GM18858 (cell line): ENCODE data around the gene GRK5.
"Not testable (repeated sequence)": the region's sequence is repeated elsewhere in the genome, so short reads cannot be mapped to it uniquely, and the experiment has no call there.

Source experiments
- ATAC-seq: cut with Tn5 transposase; IDR thresholded peaks from one replicate; pipeline ENCODE4 v1.9.1; 2021; ENCODE audit not compliant: unreplicated experiment

GRK5 gene

DNA sequence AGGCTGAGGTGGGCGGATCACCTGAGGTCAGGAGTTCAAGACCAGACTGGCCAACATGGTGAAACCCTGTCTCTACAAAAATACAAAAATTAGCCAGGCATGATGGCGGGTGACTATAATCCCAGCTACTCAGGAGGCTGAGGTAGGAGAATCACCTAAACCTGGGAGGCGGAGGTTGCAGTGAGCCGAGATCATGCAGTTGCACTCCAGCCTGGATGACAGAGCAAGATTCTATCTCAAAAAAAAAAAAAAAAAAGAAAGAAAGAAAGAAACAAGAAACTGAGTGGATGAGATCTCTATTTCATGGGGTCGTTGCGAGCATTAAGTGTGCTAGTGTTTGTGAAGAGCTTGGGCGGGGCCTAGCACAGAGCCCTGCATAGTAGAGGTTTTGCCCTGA, 65.0 kb downstream of the GRK5 start:
- ATAC-seq: not testable (repeated sequence)

DNA sequence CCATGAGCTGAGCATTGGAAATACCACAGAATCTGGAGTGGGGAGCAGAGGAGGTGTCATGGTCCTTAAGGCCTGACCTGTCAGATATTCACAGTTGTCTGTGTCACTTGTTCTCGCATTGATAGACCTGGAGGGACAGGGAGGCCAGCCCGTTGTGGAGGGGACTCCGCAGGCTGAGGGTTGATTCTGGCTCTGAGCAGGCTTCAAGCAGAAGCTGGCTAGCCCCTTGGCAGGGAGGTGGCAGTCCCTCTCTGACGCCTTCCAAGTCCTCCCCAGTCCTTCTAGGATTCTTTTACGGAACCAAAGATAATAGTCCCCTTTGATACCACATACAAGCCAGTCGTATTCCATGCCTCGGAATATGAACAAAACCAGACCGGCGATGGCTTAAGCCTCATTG, 65.4 kb downstream of the GRK5 start:
- ATAC-seq: no peak

DNA sequence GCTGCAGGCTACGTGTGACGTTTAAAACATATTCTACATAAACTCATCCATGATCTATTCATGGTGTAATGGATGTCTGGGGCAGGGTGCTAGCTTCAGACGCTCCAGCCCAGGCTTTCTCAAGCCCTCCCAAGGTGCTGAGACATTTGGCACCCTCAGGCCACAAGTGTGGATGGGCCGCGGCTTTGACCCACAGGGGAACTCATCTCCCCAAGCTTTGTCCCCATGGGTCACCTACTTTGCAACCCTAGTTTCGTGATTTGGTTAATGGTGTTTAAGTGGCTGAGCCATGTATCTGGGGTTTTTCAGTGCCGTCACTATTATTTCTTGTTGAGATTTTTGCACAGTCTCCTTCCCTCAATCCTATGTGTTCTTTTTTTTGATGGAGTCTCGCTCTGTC, 66.0 kb downstream of the GRK5 start:
- no peak for ATAC-seq

DNA sequence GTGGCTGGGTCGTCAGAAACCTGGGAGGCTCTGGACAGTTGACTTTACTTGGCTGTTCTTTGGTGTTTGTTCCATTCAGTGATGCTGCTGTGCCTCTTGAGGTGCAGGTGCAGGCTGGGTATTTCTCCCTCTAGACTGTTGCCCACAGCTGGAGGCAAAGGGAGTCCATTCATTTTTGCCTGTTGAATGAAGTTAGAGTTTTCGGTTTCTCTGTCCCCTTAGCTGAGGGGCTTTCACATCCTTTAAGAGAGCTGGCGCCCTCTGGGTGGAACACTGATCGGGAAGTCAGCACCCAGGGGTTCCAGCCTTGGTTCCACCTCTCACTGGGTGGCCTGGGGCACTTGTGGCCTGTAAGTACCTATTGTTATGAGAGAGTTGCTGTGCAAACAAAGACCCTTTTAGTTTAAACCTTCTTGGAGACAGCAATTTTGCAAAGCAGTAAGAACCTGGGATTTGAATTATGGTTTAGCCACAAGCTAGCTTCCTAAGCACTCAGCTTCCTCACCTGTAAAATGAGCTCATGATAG, 67.2 kb downstream of the GRK5 start:
- ATAC-seq: no peak

DNA sequence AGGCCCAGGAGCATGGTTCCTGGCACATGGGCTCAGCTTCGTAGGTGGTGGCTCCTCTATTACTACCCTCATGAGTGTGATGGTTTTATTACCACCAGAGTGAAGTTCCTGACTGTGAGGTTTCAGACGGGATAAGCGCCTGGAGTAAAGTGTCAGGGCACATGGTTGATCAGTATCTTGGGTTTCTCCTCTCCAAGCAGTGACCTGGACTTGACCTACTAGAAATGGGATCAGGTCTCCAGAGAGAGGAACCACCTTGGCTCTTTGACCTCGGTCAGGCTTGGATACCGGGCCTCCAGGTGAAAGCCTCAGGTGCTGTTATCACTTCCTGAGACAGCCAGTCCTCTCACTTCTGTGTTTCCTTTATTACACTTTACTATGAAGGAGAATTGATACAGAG, 67.7 kb downstream of the GRK5 start:
- ATAC-seq: no peak

DNA sequence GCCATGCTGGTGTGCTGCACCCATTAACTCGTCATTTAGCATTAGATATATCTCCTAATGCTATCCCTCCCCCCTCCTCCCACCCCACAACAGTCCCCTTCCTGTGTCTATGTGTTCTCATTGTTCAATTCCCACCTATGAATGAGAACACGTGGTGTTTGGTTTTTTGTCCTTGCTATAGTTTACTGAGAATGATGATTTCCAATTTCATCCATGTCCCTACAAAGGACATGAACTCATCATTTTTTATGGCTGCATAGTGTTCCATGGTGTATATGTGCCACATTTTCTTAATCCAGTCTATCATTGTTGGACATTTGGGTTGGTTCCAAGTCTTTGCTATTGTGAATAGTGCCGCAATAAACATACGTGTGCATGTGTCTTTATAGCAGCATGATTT, 68.8 kb downstream of the GRK5 start:
- not testable (repeated sequence) for ATAC-seq

DNA sequence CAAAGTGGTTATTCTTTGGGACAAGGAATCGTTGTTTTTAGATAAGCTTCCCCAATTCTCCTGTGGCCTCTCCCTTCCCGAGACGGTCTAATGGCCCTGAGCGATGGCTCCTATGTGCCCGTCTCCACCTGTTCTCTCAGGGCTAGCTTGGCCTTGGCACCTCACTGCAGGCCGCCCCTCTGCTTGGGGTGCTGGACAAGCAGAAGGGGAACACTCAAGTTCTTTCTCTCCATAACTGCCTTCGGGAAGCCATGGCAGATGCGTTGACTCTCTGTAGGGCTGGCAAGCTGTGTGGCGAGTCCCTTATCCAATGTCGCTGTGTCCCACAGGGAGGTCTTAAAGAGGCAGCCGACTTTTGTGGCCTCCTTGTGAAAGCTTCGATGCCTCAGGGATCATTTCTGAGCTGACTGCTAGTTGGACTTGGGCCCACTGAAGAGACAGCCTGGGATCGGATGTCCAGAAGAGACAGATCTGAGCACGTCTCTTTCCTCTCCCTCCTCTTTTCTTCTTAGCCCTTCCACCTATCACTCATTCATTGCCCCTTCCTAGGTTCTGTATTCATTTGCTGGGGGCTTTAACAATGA, 70.8 kb downstream of the GRK5 start:
- ATAC-seq: no peak

DNA sequence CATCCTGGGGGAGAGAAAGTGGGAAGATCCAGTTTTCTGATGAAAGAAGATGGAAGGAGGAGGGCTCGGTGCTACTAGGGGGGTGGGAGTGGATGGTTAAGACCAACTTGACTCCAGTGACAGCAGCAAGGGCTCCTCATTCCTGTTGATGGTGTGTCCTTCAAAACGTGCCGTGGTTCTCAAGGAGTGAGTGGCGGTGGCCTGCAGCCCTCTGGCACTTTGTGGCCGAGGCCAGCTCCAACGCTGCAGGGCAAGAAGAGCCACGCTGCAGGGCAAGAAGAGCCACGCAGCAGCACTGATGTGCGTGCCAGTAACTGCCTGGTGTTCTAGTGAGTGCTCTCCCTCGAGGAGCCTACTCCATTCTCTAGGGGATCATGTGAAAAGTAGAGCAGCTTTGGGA, 72.1 kb downstream of the GRK5 start:
- no peak for ATAC-seq

DNA sequence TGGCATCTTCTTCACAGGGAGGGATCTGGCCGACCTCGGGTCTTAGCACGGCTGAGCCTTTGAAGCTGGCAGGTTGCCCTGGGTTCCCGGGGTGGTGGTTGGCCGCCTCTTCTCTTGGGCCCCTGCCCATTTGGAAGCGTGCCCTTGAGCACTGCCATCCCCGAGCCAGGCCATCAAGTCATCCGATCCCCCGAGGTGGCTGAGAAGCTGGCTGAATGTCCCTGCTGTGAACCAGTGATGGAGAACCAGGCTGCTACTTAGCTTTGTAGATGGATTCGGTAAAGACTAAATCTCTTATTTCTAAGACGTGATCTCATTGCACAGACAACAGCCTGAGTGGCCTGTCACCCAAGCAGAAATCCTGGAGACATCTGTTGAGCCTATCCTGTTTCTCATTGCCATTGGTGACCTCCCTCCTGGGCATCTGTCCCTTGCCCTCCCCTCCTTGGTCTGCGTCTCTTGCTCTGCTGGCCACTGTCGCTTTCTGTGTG, 74.3 kb downstream of the GRK5 start:
- ATAC-seq: no peak

DNA sequence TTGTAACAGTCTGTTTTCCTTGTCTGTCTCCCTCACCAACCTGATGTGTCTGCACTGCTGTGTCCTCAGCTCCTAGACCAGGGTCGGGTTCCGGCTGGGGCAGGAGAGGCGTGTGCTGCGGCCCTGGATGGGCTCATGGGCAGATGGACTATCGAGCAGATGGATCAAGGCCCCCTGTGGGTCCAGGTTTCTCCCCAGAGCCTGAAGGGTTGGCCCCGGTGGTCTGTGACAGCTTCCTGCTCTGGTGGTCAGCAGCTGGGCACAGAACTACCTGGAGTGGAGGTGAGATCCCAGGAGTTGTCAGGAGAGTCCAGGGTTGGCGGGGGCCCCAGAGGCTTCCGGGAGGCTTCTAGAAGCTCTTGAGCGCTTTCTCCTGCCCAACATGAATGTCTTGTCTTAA, 75.1 kb downstream of the GRK5 start:
- no peak for ATAC-seq

DNA sequence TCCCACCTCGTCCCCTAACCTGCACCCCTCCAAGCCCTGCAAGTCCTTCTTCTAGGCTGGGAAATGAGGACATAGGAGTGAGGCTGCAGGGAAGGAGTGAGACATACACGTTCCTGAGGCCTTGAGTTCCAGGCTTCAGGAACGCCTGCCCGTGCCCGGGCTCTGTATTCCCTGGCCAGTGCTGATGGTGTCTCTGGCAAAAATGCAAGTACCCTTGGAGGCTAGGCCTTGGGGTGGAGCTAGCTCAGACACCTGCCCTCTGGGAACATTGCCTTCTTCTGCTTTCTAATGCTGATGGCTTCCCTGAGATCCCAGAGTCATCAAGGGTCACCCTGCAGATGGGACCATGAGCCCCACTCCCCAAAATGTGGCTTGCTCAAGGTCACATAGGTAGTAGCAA, 76.0 kb downstream of the GRK5 start:
- ATAC-seq: no peak

DNA sequence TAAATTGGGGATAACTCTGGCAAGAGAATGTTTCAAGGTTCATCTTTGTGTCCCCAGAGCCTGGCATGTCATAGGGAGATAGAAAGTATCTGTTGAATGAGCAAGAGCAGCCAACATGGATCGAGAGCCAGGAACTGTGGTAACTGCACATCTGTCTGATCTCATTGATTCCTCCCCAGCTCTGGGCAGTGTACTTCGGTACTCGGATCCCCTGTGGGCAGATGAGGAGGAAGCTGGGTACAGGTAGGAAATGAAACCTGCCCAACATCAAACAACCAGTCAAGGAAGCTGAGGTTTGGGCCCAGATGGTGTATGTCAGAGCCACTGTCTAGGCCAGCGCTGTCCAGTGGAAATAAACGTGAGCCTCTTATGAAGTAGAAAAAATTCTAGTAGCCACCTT, 76.4 kb downstream of the GRK5 start:
- ATAC-seq: peak; percentile 56

DNA sequence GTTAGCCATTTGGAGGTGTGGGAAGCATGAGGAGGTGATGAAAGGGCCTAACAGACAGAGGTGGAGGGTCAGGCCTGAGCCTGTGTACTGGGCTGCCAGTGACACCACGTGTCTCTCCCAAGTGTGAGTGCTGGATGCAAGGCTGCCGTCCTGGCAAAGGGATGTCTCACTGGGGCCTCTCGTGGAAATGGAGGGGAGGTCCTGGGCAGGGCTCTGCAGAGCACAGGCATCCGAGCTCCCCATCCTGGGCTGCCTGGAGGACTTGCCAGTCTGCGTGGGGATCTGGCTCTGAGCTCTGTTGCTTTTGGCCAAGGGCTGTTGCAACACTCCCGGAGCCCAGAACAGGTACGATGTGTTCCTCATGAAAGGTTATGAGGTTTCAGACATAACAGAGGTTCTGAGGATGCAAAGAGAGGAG, 77.3 kb downstream of the GRK5 start:
- ATAC-seq: no peak

DNA sequence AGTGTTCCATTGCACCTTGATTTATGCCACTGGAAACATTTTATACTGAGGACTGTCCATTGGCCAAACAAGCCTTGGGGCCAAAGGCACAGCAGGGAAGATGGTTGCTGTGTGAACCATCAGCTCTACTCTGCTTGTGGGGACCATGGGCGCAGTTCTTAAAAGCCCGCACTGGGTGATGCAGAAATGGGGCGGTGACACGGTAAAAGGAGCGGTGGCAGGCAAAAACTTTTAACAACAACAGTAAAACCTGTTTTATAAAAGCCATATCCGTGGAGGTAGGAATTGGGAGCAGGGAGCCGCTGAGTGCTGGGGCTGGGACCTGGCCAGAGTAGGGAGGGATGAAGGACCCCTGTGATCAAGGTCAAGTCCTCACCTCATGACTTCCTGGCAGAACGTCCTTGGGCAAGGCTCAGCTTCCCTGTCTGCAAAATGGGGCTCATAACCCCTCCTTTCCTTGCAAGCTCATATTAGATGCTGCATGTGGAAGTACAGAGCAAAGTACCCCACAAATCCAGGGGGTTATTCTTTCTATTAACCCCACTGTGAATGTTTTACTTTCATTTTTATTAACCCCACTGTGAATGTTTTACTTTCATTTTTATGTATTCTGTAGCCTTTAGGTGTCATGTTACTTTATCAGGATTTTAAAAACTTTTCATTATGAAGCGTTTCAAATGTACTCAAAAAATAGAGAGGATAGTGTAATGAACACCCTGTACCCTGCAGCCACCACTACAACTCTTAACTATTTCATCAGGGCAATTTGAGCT, 78.3 kb downstream of the GRK5 start:
- ATAC-seq: no peak

DNA sequence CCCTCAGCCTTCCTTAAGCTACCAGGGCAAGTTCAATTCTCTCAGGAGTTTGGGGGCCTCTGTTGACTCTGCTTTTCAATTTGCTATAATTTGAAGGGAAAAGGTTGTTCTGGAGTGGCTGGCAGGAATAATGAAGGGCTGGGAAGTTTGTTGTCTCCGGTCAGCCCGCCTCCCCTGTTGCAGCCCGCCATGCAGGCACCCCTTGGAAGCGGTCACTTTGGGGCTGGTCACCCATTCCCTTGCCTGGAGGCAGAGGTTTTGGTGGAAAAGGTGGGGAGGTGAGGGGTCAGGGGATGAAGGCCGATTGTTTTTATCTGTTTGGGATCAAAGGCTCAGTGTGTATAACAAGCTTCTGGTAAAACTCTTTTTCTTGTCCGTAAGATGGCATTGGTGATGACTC, 79.1 kb downstream of the GRK5 start:
- ATAC-seq: no peak

DNA sequence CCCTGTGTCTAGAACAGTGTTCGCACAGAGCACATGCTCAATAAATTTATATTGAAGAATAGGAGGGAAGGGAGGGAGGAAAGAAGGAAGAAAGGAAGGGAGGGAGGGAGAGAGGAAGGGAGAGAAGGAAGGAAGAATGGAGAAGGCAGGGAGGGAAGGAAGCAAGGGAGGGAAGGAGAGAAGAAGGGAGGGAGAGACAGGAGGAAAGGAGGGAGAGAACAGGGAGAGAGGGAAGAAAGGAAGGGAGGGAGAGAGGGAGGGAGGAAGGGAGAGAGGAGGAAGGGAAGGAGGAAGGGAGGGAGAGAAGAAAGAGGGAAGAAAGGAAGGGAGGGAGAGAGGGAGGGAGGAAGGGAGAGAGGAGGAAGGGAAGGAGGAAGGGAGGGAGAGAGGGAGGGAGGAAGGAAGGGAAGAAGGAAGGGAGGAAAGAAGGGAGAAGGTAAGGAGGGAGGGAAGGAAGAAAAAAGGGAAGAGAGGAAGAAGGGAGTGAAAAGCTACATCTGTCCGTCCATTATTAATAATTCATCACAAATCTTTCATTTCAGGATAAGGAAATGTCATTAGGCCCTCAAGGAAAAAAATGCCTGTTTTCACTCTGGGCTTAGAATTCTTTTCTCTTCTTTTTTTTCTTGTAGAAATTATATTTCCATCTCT, 79.7 kb downstream of the GRK5 start:
- no peak for ATAC-seq

DNA sequence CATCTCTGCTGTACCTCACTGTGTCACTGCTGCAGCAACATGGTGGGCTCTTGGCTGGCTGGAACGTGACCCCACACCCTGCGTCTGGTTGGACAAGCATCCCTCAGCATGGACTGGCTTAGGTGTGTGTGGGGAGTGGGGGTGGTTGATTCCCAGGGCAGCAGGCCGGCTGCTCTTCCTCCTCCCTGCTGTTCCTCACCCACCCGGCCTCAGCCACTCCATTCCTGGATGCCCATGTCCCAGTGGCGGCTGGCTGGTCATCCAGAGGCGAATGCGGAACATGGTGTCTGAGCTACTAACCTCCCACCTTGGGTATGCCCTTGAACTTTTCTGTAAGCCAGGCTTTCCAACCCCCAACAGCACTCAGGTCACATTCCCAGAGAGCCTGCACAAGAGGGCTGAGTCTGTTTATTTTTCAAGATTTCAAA, 81.2 kb downstream of the GRK5 start:
- no peak for ATAC-seq

DNA sequence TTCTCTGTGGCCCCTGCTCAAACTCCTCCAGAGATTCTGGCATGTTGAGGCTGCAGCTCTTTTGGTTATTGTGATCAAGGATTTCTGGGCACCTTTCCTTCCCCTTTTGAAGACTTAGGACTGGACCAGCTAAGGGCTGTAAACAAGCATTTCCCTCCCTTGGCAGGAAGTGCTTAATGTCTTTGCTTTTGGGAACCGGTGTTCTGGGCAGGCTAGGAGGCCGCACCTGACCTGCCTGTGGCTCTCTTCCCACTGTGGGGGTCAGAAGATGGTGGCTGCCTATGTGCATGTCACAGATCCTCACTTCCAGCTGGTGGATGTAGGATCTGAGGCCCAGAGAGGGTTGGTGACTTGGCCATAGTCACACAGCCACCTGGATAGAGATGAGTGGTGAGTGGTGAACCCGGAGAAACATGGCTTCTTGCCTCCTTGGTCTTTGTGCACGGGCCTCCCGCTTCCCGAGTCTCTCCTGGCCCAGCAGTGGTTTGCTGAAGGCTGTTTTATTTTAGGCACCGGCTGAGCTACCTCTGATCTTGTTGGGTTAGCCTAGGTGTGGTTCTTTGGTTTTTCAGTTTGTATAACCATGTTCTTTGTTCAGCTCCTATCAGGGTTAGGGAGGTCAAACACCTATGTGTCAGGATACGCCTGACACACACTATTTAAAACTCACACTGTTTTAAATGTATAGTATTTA, 82.0 kb downstream of the GRK5 start:
- no peak for ATAC-seq

DNA sequence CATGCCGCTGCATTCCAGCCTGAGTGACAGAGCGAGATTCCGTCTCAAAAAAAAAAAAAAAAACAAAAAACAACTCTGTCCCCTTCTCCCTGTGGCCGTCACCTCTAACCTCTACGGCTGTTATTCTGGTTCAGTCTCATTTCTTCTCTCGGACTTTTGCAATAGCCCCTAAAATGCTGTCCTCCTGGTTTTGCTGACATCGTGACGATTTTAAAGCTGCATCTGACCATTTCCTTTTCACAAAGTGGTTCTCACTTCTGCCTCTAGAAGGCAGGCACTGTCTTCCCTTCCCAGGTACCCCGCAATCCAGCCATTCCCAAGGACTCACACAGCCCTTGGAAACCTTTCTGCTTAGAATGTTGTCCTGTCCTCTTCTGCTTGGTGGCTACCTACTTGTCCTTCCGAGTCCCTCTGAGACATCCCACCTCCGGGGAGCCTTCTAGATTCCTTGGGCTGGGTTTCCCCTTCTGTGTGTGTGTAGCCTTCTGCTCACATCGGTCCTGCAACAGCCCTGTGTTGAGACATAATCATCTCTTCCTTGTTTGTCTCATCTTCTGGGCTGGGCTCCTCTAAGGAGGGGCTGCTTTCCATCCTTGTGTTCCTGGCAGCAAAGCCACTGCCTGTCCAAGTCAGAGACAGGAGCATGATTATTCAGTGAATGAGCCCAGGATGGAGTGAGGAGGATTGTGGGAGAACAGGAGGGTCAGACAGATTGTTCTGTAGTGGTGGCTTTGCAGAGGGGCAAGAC, 83.1 kb downstream of the GRK5 start:
- ATAC-seq: no peak

DNA sequence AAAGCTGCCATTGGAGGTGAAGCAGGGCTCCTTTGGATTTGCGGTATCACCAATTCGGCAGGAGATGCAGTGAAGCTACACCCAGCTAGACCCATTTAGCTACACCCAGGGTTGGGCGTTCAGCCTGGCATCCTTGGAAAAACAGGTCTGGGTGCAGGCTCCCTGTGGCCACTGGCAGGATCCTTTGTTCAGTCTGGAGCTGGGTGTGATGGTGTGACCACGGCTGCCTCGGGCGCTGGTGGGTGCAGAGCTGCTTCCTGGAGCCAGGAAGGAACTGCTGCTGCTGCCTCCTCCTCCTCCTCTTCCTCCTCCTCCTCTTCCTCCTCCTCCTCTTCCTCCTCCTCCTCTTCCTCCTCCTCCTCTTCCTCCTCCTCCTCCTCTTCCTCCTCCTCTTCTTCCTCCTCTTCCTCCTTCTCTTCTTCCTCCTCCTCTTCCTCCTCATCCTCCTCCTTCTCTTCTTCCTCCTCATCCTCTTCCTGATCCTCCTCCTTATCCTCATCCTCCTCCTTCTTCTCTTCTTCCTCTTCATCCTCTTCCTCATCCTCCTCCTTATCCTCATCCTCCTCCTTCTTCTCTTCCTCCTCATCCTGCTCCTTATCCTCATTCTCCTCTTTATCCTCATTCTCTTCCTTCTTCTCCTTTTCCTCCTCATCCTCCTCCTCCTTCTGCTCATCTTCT, 84.0 kb downstream of the GRK5 start:
- ATAC-seq: no peak
